Measurements from ENCODE around the gene ZNF653. TPM values are rescaled to one million over a fixed set of nuclear protein-coding genes. Genes with fewer than 3 reads are reported as not detected.

ZNF653 gene
- total and polyA plus RNA-seq, 2 donors (not counting 3 experiments of a cell fraction or from before 2014, with no cell fraction given), result 7.0 to 8.7 TPM

GRCh38 chr19:11552666-11553372 is 47.2 kb upstream of the ZNF653 start:
- ChIA-PET CTCF (interaction anchor here (1.2 to 1.6 kb wide), 2 partner anchors 11 to 259 kb away, joined by 5 read pairs; no protein-coding TSS in a partner anchor), POLR2A (no interaction called here)
- peaks cover 13% of the 10 kb centered on the region for H3K79me2 ChIP-seq (ENCODE audit: control insufficient read depth, insufficient read depth, low read length)
- H3K4me2 ChIP-seq (ENCODE audit: insufficient read depth, low read length), result no peak overlapping the region
- intact Hi-C loops (cut with micrococcal nuclease) (no loop called here), dilution Hi-C loops (cut with MboI; ENCODE audit: extremely low pct_ligation_motif_present, low sequenced_read_pairs) (no loop called here)
- no peak overlapping the region for H3K9ac ChIP-seq (replicated peaks; ENCODE audit: extremely low read depth, insufficient read depth, low read length)
- H3K36me3 ChIP-seq (ENCODE audit: control insufficient read depth in 2 of 2, extremely low read depth in 1 of 2, insufficient read depth in 2 of 2, low read length in 2 of 2), result peaks cover 0 to 20% of the 10 kb centered on the region in 2 experiments
- no peaks in the 10 kb centered on the region for H3K9me3 ChIP-seq (replicated peaks; ENCODE audit: control insufficient read depth, insufficient read depth, low read length)
- H3K4me1 ChIP-seq (ENCODE audit: control insufficient read depth, extremely low read depth, insufficient read depth, low read length), result peaks cover under 1% of the 10 kb centered on the region
- no peaks in the 10 kb centered on the region for H3K27me3 ChIP-seq (ENCODE audit: control insufficient read depth in 2 of 2, insufficient read depth in 2 of 2, low read length in 2 of 2)
- BruUV-seq (replicated peaks), result TSS peak; percentile 12
- H3K4me3 ChIP-seq (replicated peaks in 1 of 3; ENCODE audit: insufficient read depth in 1 of 3, low read depth in 1 of 3, low read length in 3 of 3), result no peak overlapping the region
- no peak overlapping the region for H2AFZ ChIP-seq (ENCODE audit: low read depth, low read length)
- FAIRE-seq (no peak), DNase-seq (ENCODE audit: low read depth, low spot score) (no peak)
- no peaks in the 10 kb centered on the region for H3K9me1 ChIP-seq (replicated peaks; ENCODE audit: control insufficient read depth, extremely low read depth, insufficient read depth, low read length)
- H3K27ac ChIP-seq (ENCODE audit: insufficient read depth, low read depth, low read length), result no peak overlapping the region
- no peaks in the 10 kb centered on the region for H4K20me1 ChIP-seq (replicated peaks; ENCODE audit: control insufficient read depth, extremely low read depth, insufficient read depth, low read length)
- TF ChIP-seq MYC (IDR thresholded peaks at IDR 0.05; ENCODE audit: low read depth, low read length) (no peak), JUN (IDR thresholded peaks at IDR 0.05; ENCODE audit: borderline replicate concordance, insufficient read depth, insufficient read length, low read depth) (no peak), FOS (IDR thresholded peaks at IDR 0.05; ENCODE audit: borderline replicate concordance, insufficient read depth, low read length) (no peak), MAX (IDR thresholded peaks at IDR 0.05; ENCODE audit: insufficient read depth, insufficient read length) (no peak), GATA2 (IDR thresholded peaks at IDR 0.05; ENCODE audit: insufficient read depth, insufficient read length, low read depth, low read length) (no peak), EZH2 (IDR thresholded peaks at IDR 0.05; ENCODE audit: borderline replicate concordance, low read depth, low read length, severe bottlenecking) (no peak)
